Transverse colon (tissue), 4 donors: ENCODE results near the gene C19orf85.

Experiments used
- EP300 ChIP-seq: sonication (generic); formaldehyde crosslinking; IDR thresholded peaks from one replicate; pipeline ENCODE4 v1.6.1; 2017; ENCODE audit warnings: antibody characterized with exemption, low read depth
- POLR2A ChIP-seq: fragments of 450-650 bp; IDR thresholded peaks from one replicate; pipeline ENCODE4 v1.6.1; 2016; ENCODE audit warnings: antibody characterized with exemption, mild to moderate bottlenecking, moderate library complexity
- POLR2AphosphoS5 ChIP-seq, 3 donors: sonication (generic); formaldehyde crosslinking; IDR thresholded peaks; one replicate each; pipeline ENCODE4 v1.6.1; 2016; ENCODE audit warnings: antibody characterized with exemption in 3 of 3
- TF ChIP-seq, protein P1 (sequence below), 5 experiments: fragments of 200-600 bp in 3 of 5; fragments of 450-650 bp in 2 of 5; sonication (generic) in 3 of 5; IDR thresholded peaks; 1 replicate in 2 of 5; 2 replicates in 3 of 5; pipeline ENCODE4 v1.5.1; 2016 to 2017; ENCODE audit warnings: antibody characterized with exemption in 5 of 5, inconsistent platforms in 3 of 5, mild to moderate bottlenecking in 2 of 5, moderate library complexity in 1 of 5

DNA sequence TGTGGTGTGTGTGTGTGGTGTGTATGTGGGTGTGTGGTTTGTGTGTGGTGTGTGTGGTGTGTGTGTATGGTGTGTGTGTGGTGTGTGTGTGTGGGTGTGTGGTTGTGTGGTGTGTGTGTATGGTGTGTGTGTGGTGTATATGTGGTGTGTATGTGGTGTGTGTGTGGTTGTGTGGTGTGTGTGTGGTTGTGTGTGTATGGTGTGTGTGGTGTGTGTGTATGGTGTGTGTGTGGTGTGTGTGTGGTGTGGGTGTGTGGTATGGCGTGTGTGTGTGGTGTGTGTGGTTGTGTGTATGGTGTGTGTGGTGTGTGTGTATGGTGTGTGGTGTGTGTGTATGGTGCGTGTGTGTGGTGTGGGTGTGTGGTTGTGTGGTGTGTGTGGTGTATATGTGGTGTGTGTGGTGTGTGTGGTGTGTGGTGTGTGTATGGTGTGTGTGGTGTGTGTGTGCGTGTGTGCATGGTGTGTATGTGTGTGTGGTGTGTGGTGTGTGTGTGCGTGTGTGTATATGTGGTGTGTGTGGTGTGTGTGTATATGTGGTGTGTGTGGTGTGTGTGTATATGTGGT, 30.1 kb downstream of the C19orf85 start:
- TF ChIP-seq, protein P1, sequence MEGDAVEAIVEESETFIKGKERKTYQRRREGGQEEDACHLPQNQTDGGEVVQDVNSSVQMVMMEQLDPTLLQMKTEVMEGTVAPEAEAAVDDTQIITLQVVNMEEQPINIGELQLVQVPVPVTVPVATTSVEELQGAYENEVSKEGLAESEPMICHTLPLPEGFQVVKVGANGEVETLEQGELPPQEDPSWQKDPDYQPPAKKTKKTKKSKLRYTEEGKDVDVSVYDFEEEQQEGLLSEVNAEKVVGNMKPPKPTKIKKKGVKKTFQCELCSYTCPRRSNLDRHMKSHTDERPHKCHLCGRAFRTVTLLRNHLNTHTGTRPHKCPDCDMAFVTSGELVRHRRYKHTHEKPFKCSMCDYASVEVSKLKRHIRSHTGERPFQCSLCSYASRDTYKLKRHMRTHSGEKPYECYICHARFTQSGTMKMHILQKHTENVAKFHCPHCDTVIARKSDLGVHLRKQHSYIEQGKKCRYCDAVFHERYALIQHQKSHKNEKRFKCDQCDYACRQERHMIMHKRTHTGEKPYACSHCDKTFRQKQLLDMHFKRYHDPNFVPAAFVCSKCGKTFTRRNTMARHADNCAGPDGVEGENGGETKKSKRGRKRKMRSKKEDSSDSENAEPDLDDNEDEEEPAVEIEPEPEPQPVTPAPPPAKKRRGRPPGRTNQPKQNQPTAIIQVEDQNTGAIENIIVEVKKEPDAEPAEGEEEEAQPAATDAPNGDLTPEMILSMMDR (IDR thresholded peaks at IDR 0.05), result no peak
- TF ChIP-seq POLR2AphosphoS5 (IDR thresholded peaks at IDR 0.05) (no peak), POLR2A (no peak), EP300 (no peak)
